ENCODE data around the gene DNAJC8.
A peak's percentile ranks its signal among the peaks of the same experiment; 100 is the strongest.

The DNAJC8 gene

DNA sequence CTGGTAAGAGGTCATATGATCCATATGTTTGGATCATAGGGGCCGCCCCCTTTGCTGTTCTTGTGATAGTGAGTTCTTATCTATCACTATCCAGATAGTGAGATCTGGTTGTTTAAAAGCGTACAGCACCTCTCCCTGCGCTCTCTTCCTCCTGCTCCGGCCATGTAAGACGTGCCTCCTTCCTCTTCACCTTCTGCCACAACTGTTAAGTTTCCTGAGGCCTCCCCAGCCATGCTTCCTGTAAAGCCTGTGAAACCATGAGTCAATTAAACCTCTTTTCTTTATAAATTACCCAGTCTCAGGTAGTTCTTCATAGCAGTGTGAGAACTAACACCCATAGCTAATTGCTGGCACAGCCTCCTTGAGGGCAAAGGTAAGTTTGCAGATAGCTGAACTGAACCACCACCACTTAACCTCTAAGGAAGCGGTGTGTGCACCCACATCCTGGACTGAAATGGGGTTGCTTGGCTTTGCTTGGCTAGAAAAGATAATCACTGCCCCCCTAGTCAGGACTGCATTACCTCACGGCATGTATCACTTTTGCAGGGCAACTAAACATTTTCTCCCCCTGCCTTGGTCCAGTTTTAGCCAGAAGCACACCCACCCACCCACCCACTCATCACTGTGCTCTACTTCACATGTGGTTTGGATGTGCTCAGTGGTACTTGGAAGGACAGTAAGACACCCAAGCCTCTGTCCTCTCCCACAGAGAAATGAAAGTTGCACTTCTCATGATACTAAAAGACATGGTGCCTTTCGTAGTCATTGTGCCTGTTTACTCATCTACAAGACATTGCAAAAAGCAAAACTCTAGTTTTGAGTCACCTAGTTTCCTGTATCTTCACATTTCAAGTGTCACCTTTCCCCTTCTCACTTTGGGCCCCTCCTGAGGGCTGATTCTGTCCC is 33.2 kb downstream of the DNAJC8 start:
- DNase-seq (ENCODE audit: low spot score) = no peak

GRCh38 chr1:28197682-28198415 is 35.0 kb downstream of the DNAJC8 start:
- DNase-seq (ENCODE audit: low spot score) = no peak

- DNase-seq (ENCODE audit: low spot score) = no peak
Measured at GRCh38 chr1:28196330-28196729, 36.5 kb downstream of the DNAJC8 start.

- DNase-seq (ENCODE audit: low spot score) = no peak
Measured at GRCh38 chr1:28195780-28196179, 37.0 kb downstream of the DNAJC8 start.

GRCh38 chr1:28194326-28195035 is 38.3 kb downstream of the DNAJC8 start:
- no peak for DNase-seq (ENCODE audit: low spot score)

DNA sequence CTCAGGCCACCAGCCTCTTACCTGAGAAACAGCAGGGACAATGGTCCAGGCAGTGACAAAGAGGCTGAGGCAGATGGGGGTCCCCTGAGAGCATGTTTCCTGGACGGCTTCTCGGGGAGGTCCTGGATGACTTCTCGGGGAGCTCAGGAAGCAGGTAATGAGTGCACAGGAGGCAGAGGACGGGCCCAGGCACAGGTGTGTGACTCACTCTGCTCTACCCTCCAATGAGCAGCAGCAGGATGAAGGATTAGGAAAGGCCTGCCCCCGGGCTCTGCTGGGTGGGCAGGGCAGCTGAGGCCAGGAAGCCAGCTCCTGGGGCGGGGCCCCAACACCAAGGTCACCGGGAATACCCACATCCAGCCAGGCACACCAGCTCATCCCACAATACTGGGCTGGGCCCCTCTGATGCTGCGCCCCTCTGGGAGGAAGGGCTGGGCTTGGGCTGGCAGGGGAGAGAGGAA is 39.1 kb downstream of the DNAJC8 start:
- no peak for DNase-seq (ENCODE audit: low spot score)

DNA sequence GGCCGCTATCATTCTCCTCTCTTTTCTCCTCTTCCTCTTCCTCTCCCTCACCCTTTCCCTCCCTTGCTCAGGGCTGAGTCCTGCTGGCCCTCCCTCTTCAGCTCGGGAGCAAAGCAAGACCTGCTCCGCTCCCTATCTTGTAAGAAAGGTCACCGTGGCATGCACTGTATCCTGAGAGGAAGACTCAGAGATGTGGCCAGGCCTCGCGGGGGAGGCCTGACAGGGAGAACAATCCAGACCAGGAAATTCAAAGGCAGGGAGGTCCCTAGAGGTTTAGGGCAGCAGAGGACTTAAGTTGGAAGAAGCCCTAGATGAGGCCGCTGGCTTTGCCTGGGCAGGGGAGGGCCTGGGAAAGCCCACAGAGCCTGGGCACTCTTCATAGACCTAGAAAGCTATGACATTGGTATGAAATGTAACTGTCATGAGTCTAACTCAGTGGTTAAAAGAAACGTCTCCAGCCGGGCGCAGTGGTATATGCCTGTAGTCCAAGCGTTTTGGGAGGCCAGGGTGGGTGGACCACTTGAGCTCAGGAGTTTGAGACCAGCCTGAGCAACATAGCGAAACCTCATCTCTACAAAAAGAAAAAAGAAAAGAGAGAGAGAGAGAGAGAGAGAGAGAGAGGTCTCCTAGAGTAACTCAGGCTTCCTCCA is 41.7 kb downstream of the DNAJC8 start:
- no peak for DNase-seq (ENCODE audit: low spot score)

GRCh38 chr1:28190337-28190979 is 42.4 kb downstream of the DNAJC8 start:
- DNase-seq (ENCODE audit: low spot score) = no peak

- no peak for DNase-seq (ENCODE audit: low spot score)
Measured at GRCh38 chr1:28185071-28185470, 47.8 kb downstream of the DNAJC8 start.

- DNase-seq (ENCODE audit: low spot score) = no peak
Measured at GRCh38 chr1:28180306-28181305, 52.2 kb downstream of the DNAJC8 start.

GRCh38 chr1:28178690-28179485 is 53.9 kb downstream of the DNAJC8 start:
- DNase-seq (ENCODE audit: low spot score) = no peak

DNA sequence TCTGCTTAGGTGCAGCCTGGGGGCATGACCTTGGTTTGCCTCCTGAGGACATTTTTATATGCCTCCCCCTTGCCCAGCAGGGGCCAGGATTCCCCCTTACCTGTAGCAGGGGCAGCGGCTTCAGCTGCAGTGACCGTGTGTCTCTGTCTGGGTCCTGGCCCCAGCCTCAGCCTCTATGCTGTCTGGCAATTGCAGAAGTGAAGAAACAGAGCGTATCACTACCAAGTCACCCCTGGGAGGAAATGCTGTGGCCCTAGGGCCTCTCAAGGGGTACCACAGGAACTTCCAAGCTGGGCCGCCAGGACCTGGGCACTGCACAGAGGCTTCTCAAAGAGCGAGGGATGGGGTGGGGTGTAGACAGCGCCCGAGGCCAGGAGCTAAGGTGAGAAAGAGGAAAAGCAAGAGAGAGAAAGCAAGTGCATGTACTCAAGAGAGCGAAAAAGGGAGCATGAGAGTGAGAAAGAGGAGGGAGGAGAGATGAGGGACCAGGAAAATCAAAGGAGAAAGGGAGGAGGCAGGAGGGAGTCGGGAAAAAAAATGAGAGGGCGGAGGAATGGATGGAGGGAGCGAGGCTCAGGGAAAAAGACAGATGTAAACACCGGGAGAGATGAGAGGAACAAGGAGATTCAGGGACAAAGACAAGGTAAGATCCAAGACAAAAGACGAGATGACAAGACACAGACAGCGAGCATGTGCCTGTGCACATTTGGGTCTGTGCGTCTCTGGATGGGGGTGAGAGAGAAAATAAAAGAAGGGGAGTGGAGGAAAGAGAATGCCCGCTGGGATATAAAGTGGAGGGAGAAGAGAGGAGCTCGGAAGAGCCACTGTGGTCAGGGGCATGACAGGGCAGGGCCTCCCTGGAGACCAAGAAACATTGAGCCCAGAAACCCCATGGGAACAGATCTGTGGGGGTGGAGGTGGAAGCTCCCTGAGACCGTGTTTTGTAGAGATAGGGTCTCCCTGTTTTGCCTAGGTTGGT is 56.0 kb downstream of the DNAJC8 start, which contains the start of gene PTAFR:
Gene PTAFR, minus strand, starts transcription at position 199 of the 979 bp plus-strand sequence. CDS start 25,669 bp downstream, outside the sequence.
- DNase-seq (ENCODE audit: low spot score) = peak; percentile 44

DNA sequence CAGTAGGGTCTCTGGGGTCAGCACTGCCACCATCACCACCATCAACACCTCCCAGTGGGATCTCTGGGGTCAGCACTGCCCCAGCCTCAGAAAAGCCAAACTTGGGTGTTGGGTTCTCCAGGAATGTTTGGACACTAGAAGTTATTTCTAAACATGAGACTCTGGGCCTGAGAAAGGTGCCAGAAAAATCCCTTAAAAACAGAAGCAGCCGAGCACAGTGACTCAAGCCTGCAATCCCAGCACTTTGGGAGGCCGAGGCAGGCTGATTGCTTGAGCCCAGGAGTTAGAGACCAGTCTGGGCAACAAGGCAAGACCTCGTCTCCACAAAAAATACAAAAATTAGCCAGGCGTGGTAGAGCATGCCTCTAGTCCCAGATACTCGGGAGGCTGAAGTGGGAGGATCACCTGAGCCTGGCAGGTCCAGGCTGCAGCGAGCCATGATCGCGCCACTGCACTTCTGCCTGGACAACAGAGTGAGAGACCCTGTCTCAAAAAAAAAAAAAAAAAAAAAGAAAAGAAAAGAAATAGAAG is 56.8 kb downstream of the DNAJC8 start:
- no peak for DNase-seq (ENCODE audit: low spot score)

DNA sequence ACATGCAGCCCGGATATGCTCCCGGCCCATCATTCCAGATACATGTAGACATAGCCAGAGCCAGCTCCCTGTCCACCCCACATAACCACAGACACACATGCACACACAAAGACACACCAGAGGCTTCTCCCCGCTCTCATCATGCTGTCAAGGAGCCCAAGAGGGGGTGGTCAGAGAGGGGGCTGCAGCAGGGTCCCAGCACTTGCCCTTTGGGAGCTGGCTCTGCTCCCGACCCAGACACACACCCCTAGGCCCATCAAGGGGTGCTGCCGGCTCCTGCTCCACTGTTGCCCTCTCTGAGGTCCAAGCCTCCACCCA is 58.9 kb downstream of the DNAJC8 start:
- no peak for DNase-seq (ENCODE audit: low spot score)

DNA sequence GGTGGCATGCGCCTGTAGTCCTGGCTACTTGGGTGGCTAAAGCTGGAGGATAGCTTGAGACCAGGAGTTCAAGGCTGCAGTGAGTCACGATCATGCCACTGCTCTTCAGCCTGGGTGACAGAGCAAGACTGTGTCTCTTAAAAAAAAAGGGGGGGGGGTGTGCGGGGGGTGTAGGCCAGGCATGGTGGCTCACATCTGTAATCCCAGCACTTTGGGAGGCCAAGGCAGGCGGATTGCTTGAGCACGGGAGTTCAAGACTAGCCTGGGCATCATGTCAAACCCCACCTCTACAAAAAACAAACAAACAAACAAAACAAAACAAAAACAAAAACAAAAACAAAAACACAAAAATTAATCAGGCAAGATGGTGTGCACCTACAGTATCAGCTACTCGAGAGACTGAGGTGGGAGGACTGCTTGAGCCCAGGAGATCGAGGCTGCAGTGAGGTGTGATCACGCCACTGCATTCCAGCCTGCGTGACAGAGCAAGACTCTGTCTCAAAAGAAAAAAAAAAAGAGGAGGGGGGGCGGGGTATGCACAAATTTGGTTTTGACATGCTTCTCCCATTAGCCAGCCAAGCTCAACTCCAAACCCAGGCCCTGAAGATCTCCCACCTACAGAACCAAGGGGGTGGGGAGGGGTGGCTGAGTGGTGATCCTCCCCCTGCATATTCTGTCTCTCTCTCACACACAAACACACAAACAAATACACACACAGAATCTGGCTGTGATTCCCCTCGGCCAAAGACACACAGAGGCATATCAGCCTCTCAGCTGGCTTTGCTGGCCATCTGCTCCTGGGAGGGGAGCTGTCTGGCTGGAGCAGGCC is 59.5 kb downstream of the DNAJC8 start:
- DNase-seq (ENCODE audit: low spot score) = peak; percentile 74

GRCh38 chr1:28172713-28173150 is 60.1 kb downstream of the DNAJC8 start:
- peak; percentile 75 for DNase-seq (ENCODE audit: low spot score)

DNA sequence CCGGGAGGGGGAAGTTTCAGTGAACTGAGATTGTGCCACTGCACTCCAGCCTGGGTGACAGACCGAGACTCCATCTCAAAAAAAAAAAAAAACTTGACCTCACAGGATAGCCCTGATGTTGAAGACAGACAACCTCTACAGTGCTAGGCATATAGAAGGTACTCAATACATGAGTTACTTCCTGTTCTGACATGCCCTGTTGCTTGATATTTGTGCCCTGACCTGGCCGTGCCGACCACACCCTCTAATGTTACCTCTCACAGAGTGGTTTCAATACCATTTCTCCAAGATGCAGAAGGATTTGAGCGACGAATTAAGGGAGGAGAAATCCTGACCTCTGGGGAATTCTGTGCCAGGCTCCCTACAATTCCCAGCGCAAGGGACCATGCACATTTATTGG is 61.6 kb downstream of the DNAJC8 start:
- DNase-seq (ENCODE audit: low spot score) = no peak

All from Ammon's horn (tissue), 1 donor.